DMS 273 (cell line): ENCODE results near the gene ATP8B1.
A peak's percentile ranks its signal among the peaks of the same experiment; 100 is the strongest.
"Not testable (repeated sequence)": the region's sequence is repeated elsewhere in the genome, so short reads cannot be mapped to it uniquely, and the experiment has no call there.

ENCODE experiments used
- DNase-seq: peaks from one replicate; lab custom pipeline; 2025; ENCODE audit not compliant: unreplicated experiment; lab: John Stamatoyannopoulos, UW

ATP8B1 gene

GRCh38 chr18:57733861-57734260 lies 69.3 kb downstream of the ATP8B1 start:
- DNase-seq, result no peak

- DNase-seq, result no peak
Observed at GRCh38 chr18:57730146-57730545, 73.0 kb downstream of the ATP8B1 start.

- no peak for DNase-seq
Observed at GRCh38 chr18:57728941-57729511, 74.1 kb downstream of the ATP8B1 start.

GRCh38 chr18:57727952-57728807 lies 74.9 kb downstream of the ATP8B1 start:
- DNase-seq, result no peak

GRCh38 chr18:57719211-57719935 lies 83.7 kb downstream of the ATP8B1 start:
- DNase-seq, result not testable (repeated sequence)

- no peak for DNase-seq
Observed at GRCh38 chr18:57716549-57716948, 86.6 kb downstream of the ATP8B1 start.

- DNase-seq, result no peak
Observed at GRCh38 chr18:57715671-57716070, 87.4 kb downstream of the ATP8B1 start.

- DNase-seq, result no peak
Observed at GRCh38 chr18:57715073-57715472, 88.0 kb downstream of the ATP8B1 start.

GRCh38 chr18:57710226-57710625 lies 92.9 kb downstream of the ATP8B1 start:
- DNase-seq, result peak; percentile 48

- DNase-seq, result no peak
Observed at GRCh38 chr18:57709335-57709734, 93.8 kb downstream of the ATP8B1 start.

GRCh38 chr18:57708288-57708687 lies 94.8 kb downstream of the ATP8B1 start:
- no peak for DNase-seq

GRCh38 chr18:57705832-57706595 lies 97.1 kb downstream of the ATP8B1 start:
- no peak for DNase-seq

GRCh38 chr18:57705011-57705410 lies 98.1 kb downstream of the ATP8B1 start:
- DNase-seq, result no peak

- DNase-seq, result no peak
Observed at GRCh38 chr18:57698571-57699276, 104.4 kb downstream of the ATP8B1 start.

- DNase-seq, result no peak
Observed at GRCh38 chr18:57697426-57697825, 105.7 kb downstream of the ATP8B1 start.

- no peak for DNase-seq
Observed at GRCh38 chr18:57696271-57696670, 106.8 kb downstream of the ATP8B1 start.

GRCh38 chr18:57691363-57691762 lies 111.8 kb downstream of the ATP8B1 start:
- DNase-seq, result no peak

- no peak for DNase-seq
Observed at GRCh38 chr18:57687970-57688369, 115.1 kb downstream of the ATP8B1 start.

- no peak for DNase-seq
Observed at GRCh38 chr18:57683470-57683869, 119.6 kb downstream of the ATP8B1 start.
